GM19025 (cell line): ENCODE measurements around the gene SPATA13.
A peak's percentile ranks its signal among the peaks of the same experiment; 100 is the strongest.
"Not testable (repeated sequence)": the region's sequence is repeated elsewhere in the genome, so short reads cannot be mapped to it uniquely, and the experiment has no call there.

Experiments
- ATAC-seq: cut with Tn5 transposase; IDR thresholded peaks from one replicate; pipeline ENCODE4 v1.9.1; 2021; ENCODE audit warnings: mild to moderate bottlenecking, low read depth, moderate library complexity; ENCODE audit not compliant: unreplicated experiment

Gene SPATA13

GRCh38 chr13:24192057-24192810 is 31.7 kb downstream of the SPATA13 start:
- no peak for ATAC-seq

- no peak for ATAC-seq
These were observed 32.3 kb downstream of the SPATA13 start for GRCh38 chr13:24192811-24193162.

- no peak for ATAC-seq
These were observed 33.9 kb downstream of the SPATA13 start for GRCh38 chr13:24194447-24194846.

GRCh38 chr13:24195626-24196025 is 35.1 kb downstream of the SPATA13 start:
- ATAC-seq = no peak

- no peak for ATAC-seq
These were observed 36.2 kb downstream of the SPATA13 start for GRCh38 chr13:24196593-24197197.

GRCh38 chr13:24199016-24199415 is 38.5 kb downstream of the SPATA13 start:
- ATAC-seq = no peak

GRCh38 chr13:24202215-24202614 is 41.7 kb downstream of the SPATA13 start:
- ATAC-seq = no peak

GRCh38 chr13:24203273-24203672 is 42.8 kb downstream of the SPATA13 start:
- no peak for ATAC-seq

GRCh38 chr13:24203811-24204210 is 43.3 kb downstream of the SPATA13 start:
- ATAC-seq = no peak

GRCh38 chr13:24205076-24205475 is 44.6 kb downstream of the SPATA13 start:
- ATAC-seq = not testable (repeated sequence)

GRCh38 chr13:24207841-24208667 is 47.5 kb downstream of the SPATA13 start:
- ATAC-seq = no peak

- no peak for ATAC-seq
These were observed 48.6 kb downstream of the SPATA13 start for GRCh38 chr13:24209138-24209537.

GRCh38 chr13:24212254-24212653 is 51.7 kb downstream of the SPATA13 start:
- ATAC-seq = no peak

- no peak for ATAC-seq
These were observed 52.2 kb downstream of the SPATA13 start for GRCh38 chr13:24212674-24213073.

GRCh38 chr13:24213932-24214331 is 53.4 kb downstream of the SPATA13 start:
- no peak for ATAC-seq

- ATAC-seq = peak; percentile 41
These were observed 54.0 kb downstream of the SPATA13 start for GRCh38 chr13:24214528-24214927.

- peak; percentile 65 for ATAC-seq
These were observed 54.6 kb downstream of the SPATA13 start for GRCh38 chr13:24215126-24215525.

GRCh38 chr13:24215732-24216131 is 55.2 kb downstream of the SPATA13 start:
- no peak for ATAC-seq

GRCh38 chr13:24216176-24216575 is 55.7 kb downstream of the SPATA13 start:
- no peak for ATAC-seq

- not testable (repeated sequence) for ATAC-seq
These were observed 56.3 kb downstream of the SPATA13 start for GRCh38 chr13:24216779-24217178.

GRCh38 chr13:24217601-24218281 is 57.2 kb downstream of the SPATA13 start:
- ATAC-seq = peak; percentile 33
